HG03439 (cell line): ENCODE data around the gene KLRK1.
"Not testable (repeated sequence)": the region's sequence is repeated elsewhere in the genome, so short reads cannot be mapped to it uniquely, and the experiment has no call there.

ENCODE experiments used
- ATAC-seq: cut with Tn5 transposase; IDR thresholded peaks from one replicate; pipeline ENCODE4 v1.9.1; 2021; ENCODE audit warnings: mild to moderate bottlenecking, moderate library complexity; ENCODE audit not compliant: unreplicated experiment

Gene KLRK1

GRCh38 chr12:10389904-10390303 is at the start of gene KLRK1:
KLRK1 (minus strand) TSS chr12:10390041; CDS start chr12:10388810, 1,231 bp downstream.
- no peak for ATAC-seq

GRCh38 chr12:10437601-10438000 is 47.8 kb upstream of the KLRK1 start:
- ATAC-seq = not testable (repeated sequence)

- not testable (repeated sequence) for ATAC-seq
Observed at GRCh38 chr12:10435816-10436215, 46.0 kb upstream of the KLRK1 start, which contains the start of gene KLRC2. KLRC2 (minus strand) TSS chr12:10436010; CDS start chr12:10435986, 24 bp downstream.

- ATAC-seq = not testable (repeated sequence)
Observed at GRCh38 chr12:10430623-10431022, 40.8 kb upstream of the KLRK1 start.

GRCh38 chr12:10425938-10426337 is 36.1 kb upstream of the KLRK1 start:
- not testable (repeated sequence) for ATAC-seq

- not testable (repeated sequence) for ATAC-seq
Observed at GRCh38 chr12:10424260-10424899, 34.5 kb upstream of the KLRK1 start.

GRCh38 chr12:10422159-10422558 is 32.3 kb upstream of the KLRK1 start:
- not testable (repeated sequence) for ATAC-seq

GRCh38 chr12:10420334-10420733 is 30.5 kb upstream of the KLRK1 start, which contains the start of gene KLRC3:
KLRC3 (minus strand) TSS chr12:10420595; CDS start chr12:10420550, 45 bp downstream.
- ATAC-seq = not testable (repeated sequence)

- no peak for ATAC-seq
Observed at GRCh38 chr12:10409392-10409791, 19.6 kb upstream of the KLRK1 start, which contains the start of gene KLRC4. KLRC4 (minus strand) TSS chr12:10409757; CDS start chr12:10409575, 182 bp downstream.

GRCh38 chr12:10408842-10409241 is 19.0 kb upstream of the KLRK1 start:
- ATAC-seq = no peak

GRCh38 chr12:10406725-10407124 is 16.9 kb upstream of the KLRK1 start:
- ATAC-seq = no peak

GRCh38 chr12:10405294-10405693 is 15.5 kb upstream of the KLRK1 start:
- no peak for ATAC-seq

- no peak for ATAC-seq
Observed at GRCh38 chr12:10404798-10405197, 15.0 kb upstream of the KLRK1 start.

- no peak for ATAC-seq
Observed at GRCh38 chr12:10400829-10401228, 11.0 kb upstream of the KLRK1 start.

GRCh38 chr12:10398168-10398567 is 8.3 kb upstream of the KLRK1 start:
- ATAC-seq = no peak

- no peak for ATAC-seq
Observed at GRCh38 chr12:10397296-10397695, 7.5 kb upstream of the KLRK1 start.

GRCh38 chr12:10396176-10396575 is 6.3 kb upstream of the KLRK1 start:
- ATAC-seq = not testable (repeated sequence)

GRCh38 chr12:10395390-10395998 is 5.7 kb upstream of the KLRK1 start:
- no peak for ATAC-seq

GRCh38 chr12:10394531-10395152 is 4.8 kb upstream of the KLRK1 start:
- not testable (repeated sequence) for ATAC-seq

- no peak for ATAC-seq
Observed at GRCh38 chr12:10393291-10393690, 3.5 kb upstream of the KLRK1 start.

GRCh38 chr12:10392394-10392930 is 2.6 kb upstream of the KLRK1 start:
- ATAC-seq = peak; percentile 67
